T-helper 9 cell (primary cell): ENCODE results near the gene GALNT18.
"Not testable (repeated sequence)": the region's sequence is repeated elsewhere in the genome, so short reads cannot be mapped to it uniquely, and the experiment has no call there.

Experiments
- DNase-seq: peaks from one replicate; pipeline ENCODE4 v3.0.0-alpha.2; 2020

GALNT18 gene

DNA sequence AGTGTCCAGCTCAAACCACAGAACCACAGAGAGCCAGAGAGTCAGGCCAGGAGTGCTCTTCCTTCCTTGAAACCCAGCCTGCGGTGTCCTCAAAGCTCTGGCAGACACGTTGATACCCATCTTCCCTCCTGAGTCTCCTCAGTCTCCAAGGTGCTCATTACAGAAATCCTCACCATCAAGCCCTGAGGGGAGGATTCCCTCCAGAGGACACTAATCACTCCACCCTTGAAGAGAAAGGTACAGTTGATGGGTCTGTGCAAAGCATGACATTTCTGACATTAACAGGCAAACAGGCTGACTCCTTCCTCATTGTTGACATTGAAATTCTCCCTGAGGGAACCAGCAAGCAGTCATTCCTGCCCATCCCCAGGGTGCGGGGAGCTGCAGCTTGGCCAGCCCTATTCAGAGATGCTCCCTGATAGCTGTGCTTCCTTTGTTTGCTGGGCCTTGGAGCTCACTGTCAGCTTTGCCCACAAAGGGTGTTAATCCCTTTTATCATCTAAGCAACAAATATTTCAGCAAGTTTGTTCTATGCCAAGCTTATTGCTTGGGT, 167.1 kb downstream of the GALNT18 start:
- DNase-seq = no peak

DNA sequence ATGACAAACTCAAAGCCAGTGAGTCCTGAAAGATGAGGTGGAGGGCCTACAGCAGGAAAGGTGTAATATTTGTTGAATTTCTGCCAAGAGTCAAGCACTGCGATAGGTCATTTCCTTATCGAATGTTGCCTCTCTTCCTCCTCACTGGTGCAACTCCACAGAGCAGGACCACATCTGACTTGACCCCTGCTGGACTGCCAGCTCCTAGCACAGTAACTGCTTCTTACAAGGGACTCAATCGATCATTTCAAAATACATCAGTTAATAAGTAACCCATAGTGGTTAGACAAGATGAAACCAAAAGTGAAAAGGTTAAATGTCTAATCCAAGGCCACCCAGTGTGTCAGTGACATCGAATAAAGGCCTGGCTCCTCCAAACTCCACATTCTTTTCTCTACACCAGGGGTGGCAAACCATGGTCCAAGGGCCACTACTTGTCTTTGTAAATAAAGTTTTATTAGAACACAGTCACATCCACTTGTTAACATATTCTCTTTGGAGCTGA, 170.3 kb downstream of the GALNT18 start:
- no peak for DNase-seq

DNA sequence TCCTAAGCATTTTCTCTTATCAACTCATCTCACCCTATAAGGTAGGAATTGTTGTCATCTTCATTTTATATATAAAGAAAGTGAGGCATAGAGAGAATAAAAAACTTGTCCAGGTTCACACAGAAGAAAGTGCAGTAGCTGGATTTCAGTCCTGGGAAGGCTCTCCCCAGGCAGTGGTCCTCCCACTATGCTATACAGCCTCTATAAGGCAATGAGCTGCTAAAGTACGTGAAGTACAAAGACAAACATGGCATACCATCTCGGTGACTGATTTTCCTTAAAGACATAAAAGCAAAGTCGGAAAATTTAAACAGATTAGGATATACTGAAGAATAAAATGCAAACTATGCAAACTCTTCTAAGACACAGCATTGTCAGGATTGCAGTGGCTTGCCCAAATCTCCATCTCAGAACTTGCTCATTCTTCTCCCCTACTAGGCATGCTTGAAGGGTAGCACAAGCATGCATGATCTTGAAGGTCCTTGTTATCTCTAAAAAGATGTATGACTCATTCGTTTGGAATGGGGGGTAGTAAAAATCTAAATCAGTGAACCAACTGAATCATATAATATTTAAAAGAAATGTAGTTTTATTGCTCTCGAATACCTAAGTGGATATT, 171.0 kb downstream of the GALNT18 start:
- no peak for DNase-seq

DNA sequence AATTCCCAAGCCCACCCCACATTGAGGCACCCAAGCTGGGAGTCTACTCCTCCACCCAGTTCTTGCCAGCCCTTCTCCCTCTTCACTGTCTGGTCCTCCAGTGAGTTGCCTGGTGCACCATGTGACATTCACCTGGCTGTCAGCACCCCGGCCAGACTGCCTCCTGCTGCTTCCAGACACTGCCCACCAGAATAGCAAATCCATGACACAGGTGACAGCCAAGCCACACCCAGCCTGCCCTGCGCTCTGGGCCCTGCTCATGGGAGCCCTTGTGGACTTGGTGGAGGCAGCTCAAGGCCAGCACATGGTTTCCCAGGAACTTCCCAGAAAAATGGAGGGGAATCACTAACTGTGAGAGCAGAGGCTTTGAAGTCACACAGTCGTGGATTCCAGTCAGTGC, 172.5 kb downstream of the GALNT18 start:
- no peak for DNase-seq

DNA sequence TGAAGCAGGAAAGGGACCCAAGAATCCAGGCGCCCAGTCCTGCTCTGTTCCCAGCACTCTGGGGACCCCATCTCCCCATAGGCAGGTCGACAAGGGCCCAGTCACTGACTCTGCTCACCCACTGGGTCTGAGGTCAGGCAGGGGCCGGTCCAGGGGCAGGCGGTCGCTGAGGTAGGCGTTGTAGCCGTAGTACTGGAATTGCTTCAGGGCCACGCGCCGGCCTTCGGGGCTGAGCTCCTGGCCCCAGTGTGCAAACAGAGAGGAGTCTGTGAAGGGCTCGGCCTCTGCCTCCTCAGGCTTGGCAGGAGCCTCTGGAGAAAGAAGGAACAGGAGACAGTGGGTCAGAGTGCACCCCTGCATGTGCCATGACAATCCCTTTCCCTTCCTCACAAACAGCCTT, 173.2 kb downstream of the GALNT18 start:
- DNase-seq = no peak

DNA sequence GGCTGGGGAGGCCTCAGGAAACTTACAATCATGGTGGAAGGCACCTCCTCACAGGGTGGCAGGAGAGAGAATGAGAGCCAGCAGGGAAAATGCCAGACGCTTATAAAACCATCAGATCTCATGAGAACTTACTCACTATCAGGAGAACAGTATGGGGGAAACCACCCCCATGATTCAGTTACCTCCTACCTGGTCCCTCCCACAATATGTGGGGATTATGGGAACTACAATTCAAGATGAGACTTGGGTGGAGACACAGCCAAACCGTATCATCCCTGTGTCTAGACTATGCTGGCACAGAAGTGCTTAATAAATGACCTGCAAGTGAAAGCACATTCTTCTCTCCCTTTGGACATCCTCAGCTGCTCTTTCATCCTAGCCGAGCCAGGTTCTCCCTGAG, 174.2 kb downstream of the GALNT18 start:
- DNase-seq = not testable (repeated sequence)

DNA sequence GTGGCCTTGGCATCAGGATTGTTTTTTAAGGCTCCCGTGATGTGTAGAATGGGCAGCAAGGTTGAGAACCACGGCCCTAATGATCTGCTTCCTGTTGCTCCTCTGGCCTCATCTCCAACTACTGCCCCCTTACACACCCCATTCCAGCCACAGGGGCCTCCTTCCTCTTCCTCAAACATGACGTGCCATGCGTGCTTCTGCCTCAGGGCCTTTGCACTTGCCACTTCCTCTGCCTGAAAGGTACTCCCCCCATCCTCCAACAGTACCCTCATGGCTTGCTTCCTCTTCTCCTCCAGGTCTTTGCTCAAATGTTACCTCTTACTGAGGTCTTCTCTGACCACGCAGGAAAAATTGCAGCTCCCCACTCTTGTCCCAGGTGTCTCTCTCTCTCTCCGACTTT, 174.8 kb downstream of the GALNT18 start:
- DNase-seq = no peak

DNA sequence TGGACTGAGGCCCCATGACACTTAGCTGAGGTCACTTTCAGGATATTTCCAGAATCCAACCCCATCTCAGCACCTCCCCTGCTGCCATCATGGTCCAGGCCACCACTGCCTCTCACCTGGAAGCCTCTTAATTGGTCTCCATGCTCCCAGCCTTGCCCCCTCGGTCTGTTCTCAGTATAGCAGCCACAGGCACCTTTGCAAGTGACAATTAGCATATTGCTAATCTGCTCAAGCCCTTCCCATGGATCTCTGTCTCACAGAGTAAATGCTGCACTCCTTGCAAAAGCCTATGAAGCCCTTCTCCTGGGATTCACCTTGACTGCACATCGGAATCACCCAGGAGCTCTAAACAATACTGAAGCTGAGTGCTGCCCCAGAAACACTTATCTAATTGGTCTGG, 175.2 kb downstream of the GALNT18 start:
- DNase-seq = no peak

DNA sequence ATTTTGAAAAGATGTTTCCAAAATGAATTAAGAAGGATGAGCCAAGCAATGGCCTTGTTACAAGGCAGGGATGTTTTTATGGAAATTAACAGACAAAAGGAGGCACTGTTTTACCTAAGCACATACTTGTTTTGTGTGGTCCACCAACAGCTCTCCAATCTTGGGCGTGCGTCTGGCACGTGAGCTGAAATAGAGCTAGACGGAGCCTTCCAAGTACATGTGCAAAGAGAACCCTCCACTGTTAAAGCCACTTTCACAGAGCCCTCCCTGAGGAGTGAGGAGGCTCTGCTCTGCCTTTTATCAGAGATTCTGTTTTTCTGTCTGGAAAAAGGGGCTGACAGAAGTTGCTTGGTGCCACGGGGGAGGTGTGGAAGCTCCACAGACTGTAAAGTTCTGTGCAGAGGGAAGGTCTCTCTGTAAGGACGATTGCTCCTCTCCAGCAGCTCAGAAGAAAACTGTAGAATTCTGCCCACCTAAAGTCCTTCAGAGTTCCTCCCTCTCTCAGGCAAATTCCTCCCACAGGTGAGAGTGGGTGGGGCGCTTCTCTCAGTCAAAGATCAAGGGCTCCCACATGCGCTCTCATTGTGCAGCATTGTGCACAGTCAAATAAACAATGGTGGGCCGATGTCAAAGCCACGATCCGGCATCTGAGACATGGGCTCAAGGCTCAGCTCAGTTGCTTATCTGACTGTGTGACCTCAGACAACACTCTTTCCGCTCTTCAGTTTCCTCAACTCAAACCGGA, 176.2 kb downstream of the GALNT18 start:
- no peak for DNase-seq

DNA sequence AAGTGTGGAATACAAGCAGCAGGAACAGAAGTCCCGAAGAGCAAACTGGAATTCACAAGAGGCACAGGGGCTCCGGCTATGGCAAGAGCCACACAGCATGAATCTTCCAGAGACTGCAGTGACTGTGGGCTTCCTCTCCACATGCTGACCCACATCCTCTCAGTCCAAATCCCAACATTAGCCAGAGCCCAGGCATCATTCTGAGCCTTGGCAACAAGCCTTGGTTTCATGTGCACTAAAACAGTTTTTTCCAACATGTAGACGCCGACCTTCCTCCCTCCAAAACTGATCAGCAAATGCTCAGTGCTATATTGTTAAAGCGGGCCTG, 177.0 kb downstream of the GALNT18 start:
- DNase-seq = no peak

DNA sequence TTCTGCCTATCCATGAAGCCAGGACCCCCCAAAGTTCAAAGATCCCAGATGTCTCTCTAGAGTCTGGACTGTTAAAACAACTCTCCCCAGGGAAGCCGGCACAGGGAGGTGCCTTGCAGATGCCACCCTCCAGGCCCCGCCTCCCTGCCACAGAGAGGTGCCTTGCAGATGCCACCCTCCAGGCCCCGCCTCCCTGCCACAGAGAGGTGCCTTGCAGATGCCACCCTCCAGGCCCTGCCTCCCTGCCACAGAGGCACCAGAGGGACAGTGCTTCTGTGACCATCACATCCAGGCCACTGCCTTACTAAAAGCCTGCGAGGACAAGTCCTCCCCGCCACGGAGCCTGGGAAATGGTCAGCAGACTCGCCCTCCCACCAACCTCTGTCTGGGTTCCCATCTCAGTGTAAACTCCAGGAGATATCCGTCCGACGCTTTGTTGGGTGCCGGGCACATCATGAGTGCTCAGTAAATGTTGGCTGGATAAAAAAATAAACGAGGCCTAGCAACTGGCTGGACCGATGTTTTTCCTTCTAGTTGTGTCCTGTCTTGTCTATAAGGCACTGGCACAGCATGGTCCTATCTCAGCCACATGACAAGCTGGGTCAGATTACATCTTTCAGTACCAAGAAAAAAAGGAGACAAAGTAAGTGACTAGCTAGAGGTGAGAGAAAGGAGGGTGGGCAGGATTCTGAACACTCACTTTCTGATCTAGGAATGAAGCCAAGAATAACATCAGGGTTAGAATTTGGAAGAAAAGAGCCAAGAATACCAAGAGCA, 177.6 kb downstream of the GALNT18 start:
- DNase-seq = no peak

DNA sequence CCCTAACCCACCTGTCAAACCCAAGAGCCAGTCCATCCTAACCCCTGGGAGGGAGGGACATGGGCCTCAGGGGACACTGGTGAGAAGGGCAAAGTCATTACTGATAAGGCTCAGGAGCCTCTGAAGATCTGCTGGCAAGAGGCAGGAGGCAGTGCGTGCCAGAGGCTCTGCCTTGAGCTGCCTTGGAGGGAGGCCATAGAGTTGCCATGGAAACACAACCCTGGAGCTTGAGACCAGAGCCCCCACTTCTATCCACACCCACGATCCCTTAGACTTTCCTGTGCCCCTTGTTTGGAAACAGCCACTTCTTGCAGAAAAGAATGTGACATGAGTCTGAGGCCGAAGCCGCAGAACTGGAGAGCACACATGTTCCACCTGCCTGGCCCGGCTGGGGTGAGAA, 179.0 kb downstream of the GALNT18 start:
- no peak for DNase-seq

DNA sequence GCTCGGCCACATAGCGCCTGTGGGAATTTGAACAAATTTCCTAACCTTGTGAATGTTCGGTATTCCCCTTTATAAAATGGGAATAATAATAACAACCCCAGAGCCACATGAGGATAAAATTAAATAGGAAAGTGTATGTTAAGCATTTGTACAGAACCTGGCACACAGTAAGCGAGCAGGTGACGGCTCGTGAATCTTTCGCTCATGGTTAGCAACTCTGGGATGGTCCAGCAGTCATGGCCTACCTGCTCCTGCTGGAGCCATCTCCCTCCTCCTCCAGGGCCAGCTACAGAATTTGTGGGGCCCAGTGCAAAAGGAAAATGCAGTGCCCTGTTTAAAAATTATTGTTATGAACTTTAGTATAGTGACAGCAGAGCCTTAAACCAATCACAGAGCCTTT, 180.3 kb downstream of the GALNT18 start:
- no peak for DNase-seq

DNA sequence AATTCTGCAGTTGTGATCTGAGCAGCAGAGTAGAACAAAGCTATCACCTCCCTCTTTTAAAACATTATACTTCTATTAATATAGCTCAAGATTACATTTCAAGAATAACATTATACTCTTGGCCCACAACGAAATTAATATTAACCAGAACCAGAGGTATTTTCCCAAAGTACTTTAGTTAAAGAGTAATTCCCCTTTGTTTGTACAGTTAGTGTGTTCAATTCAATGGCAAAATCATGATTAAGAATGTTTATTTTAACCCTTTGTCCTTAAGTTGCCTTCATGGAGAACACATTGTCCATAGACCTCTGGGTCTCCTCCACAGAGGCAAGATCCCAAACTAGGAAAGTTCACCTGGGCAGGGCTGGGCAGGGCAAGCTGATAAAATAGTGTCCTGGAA, 180.7 kb downstream of the GALNT18 start:
- no peak for DNase-seq

DNA sequence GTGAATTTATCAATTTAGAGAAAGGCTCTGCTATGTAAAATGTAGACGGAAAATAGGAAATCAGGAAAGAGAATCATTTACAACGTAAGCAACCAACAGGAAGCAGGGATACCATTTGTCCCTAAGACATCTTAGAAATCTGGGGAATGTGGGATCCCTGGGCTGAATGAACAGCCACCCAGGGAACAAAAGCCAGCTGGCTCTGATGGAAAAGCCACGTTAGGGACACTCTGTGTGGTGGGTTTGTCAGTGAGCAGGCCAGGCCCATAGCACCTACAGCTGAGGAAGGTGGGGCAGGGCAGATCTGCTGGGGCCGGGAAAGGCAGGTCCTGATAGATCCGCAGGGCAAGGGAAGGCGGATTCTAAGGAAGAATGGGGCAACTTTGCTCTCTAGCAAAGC, 181.7 kb downstream of the GALNT18 start:
- DNase-seq = no peak

DNA sequence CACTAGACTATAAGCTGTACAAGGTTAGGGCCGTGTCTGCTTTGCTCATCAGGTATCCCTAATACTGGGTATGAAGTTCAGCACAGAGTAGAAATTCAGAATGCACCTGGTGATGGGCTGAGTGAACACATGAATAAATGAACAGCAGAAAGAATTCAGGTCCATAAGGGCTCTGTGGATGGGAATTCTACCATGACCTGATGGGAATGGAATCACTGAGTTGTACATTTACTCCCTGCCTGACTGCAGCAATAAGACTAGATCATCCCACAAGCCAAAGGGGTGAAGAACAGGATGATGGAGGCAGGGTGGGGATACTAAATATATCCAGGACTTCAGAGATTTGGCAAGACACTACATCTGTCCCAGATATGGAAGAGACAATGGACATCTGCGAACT, 182.2 kb downstream of the GALNT18 start:
- DNase-seq = no peak

DNA sequence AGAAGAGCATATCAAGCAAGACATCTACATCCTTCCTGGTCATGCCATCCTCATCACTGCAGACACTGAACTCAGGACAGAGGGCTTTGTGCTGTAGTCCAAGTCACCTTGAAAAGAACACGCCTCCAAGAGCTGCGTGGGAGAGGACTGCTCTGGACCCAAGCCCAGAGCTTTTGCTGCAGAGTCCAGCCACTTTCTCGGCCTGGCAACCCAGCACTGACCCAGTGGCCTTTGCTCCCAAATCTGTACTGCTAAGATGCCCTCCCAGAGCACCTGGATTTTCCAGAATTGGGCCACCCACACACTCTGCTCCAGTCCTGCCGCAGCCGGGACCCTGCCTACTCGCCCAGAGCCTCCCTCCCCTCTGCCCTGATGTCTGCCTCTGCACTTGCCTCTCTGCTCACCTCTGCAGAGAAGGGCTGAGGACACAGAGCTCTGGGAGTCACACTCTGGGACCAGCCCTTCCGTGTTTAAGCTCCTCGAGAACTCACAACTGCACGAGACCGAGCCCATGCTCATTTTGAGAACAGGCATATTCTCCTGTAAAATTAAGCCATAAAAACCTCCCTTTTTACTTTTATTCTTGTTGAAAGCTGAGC, 185.0 kb downstream of the GALNT18 start:
- DNase-seq = no peak

DNA sequence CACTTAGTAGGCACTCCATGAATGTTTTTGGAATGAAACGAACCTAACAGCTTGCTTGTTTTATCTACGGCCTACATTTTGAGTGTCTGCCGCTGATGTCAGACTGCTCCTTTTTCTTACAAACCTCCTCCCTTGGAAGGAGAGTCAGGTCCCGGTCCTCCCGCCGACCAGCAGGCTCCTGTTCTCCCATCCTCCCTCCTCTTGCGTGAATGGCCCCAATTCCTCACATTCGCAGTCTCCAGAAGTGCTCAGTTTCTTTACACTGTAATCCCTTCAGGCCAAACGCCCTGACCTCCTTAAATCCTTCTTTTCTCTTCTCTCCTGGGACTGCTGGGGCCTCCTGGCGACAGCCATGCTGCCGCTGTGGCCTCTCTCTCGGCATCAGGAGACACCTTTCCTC, 186.2 kb downstream of the GALNT18 start:
- no peak for DNase-seq

DNA sequence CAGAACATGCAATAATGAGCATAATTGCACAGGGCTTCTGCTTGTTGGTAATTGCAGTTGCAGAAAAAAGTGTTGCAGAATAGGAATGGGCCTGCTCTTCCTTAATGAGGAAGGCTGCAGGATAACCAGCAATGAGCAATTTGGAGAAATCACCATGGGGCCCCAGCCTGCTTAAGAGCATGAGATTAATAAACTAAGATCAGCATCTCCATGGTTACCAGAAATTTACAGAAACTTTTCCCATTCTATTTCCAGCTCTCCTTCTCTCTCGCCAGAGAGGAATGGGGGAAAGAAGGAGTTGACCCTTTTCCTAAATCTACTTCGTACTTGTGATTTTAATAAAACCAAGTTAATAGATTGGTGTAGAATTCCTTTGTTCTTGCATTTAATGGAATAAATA, 187.8 kb downstream of the GALNT18 start:
- no peak for DNase-seq

DNA sequence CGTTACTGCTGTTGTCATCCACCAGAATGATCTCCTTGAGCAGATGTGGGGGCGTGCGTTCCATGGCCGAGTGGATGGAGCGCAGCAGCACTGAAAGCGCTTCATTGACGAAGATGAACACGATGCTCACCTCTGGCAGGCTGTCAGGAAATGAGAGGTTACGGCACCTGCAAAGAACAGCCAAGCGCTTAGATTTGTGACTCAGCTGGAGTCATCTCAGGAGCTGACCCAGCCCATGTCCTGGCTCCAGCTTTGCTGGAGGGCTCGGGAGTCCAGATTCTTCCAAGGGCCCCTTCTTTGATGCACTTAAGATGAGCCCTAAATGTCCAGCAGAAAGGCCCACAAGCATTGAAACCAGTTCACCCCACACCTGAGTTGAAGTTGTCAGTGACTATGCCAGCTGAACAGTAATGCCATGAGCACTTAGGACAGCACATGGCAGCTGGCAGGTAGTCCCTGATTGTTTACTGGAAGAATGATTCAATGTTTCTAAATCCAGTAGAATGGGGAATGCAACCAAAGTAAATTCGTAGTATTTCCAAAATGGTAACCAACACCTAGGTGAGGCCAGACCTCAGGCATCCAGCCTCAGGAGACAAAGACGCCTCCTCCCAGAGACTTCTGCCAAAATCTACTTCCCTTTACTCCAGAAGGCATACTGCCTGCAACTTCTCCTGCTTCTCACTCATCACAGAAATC, 189.0 kb downstream of the GALNT18 start:
- DNase-seq = no peak

DNA sequence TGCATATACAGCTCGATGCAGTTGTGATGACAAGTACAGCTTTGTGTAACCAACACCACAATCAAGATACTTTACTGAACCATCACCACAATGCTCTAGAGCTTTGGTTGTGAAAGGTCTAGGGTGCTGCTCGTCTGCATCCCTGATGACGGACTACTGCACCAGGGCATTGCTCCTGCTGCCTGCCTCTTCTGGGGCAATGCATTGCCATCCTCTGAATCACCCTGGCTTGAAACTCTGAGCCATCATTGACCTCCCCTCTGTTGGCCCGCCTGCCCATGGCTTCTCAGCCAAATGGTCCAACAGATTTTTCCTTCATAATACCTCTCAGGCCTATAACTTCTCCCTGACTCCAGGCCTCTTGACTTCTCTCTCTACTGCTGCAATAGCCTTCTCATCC, 191.4 kb downstream of the GALNT18 start:
- no peak for DNase-seq

DNA sequence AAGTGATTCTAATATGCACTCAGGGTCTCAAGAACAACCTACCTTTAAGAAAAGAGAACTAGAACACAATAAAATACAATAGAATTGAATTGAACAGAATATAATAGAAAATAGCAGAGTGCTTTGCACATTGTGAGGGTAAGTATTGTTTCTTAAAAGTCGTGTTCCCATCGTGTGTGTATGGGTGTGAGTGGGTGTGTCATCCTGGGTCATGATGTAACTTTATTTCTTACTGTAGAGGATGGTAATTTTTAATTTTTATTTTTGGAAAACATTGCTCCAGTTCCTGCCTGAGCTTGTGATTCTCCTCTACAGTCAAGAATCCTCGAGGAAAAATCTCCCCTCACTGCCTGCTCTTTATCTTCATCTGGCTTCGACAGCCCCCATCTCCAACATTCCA, 193.1 kb downstream of the GALNT18 start:
- no peak for DNase-seq

DNA sequence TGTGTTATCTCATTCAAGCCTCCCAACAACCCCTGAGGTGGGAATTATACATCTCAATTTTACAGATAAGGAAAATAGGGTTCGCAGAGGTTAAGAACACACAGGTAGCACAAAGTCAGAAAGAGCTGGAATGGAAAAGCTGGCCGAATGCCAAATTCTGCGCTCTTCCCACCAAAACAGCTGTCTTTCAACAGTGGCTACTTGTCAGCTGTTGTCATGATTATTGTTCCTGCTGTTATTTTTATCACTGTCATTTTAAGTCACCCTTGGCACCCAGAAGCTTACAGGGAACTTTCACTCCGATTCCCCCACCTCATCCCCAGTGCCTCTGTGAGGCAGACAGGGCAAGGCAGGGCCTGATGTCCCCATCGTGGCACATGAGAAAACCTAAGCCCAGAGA, 194.3 kb downstream of the GALNT18 start:
- no peak for DNase-seq
